Embryonic facial prominence (tissue), 1 donor: ENCODE results near the gene SDC3.

Experiments
- DNase-seq: peaks from one replicate; pipeline ENCODE4 v3.0.0-alpha.2; 2016; ENCODE audit errors: extremely low spot score

SDC3 gene

DNA sequence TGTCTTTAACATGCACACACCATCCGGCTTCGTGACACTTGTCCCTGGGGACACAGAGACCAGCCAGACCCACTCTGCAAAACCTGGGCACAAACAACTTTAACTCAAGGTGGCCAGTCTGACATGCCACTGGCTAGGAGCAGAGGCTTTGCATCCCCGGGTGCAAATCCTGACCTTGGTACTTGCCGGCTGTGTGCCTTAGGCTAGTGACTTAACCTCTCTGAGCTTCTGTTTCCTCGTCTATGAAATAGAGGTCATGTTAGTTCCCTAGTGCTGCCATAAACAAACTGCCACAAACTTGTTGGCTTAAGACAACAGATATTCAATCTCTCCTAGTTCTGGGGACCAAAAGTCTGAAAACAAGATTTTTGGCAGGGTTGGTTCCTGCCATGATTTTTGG, 60.4 kb downstream of the SDC3 start:
- DNase-seq = no peak

- DNase-seq = no peak
Observed at GRCh38 chr1:30847358-30847972, 61.1 kb downstream of the SDC3 start.

DNA sequence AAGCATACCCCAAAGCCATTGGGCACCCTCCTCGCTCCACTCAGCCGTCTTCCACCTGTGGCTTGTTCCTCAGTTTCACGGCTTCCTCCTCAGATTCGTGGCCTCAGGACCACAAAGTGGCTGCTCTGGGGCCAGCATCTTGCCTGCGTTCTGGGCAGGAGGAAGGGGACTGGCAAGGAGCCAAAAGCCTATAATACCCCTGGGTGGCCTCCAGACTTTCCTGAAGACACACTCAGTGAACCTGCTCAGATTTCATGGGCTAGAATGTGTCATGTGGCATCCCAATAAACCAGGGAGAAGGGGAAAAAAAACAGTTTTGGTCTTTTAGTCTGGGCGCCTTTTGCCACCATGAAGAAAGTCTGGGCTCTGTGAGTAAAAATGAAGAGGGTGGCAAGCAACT, 62.0 kb downstream of the SDC3 start:
- DNase-seq = no peak

GRCh38 chr1:30845904-30846290, 62.7 kb downstream of the SDC3 start:
- DNase-seq = no peak

DNA sequence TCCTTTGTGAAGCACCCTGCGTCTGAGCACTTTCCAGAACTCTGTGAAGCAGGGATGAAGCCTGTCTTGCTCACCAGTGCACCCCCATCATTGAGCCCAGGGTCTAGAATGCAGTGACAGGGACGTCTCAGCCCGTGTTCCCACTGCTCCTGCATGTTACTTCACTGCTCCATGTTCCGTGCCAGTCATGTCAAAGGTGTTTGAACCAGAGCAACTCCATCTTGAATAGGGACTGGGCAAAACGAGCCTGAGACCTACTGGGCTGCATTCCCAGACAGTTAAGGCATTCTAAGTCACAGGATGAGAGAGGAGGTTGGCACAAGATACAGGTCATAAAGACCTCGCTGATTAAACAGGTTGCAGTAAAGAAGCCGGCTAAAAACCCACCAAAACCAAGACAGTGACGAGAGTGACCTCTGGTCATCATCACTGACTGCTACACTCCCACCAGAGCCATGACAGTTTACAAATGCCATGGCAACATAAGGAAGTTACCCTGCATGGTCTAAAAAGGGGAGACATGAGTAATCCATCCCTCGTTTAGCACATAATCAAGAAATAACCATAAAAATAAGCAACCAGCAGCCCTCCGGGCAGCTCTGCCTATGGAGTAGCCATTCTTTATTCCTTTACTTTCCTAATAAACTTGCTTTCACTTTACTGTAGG, 63.2 kb downstream of the SDC3 start:
- no peak for DNase-seq

- DNase-seq = no peak
Observed at GRCh38 chr1:30844631-30845030, 63.9 kb downstream of the SDC3 start.

DNA sequence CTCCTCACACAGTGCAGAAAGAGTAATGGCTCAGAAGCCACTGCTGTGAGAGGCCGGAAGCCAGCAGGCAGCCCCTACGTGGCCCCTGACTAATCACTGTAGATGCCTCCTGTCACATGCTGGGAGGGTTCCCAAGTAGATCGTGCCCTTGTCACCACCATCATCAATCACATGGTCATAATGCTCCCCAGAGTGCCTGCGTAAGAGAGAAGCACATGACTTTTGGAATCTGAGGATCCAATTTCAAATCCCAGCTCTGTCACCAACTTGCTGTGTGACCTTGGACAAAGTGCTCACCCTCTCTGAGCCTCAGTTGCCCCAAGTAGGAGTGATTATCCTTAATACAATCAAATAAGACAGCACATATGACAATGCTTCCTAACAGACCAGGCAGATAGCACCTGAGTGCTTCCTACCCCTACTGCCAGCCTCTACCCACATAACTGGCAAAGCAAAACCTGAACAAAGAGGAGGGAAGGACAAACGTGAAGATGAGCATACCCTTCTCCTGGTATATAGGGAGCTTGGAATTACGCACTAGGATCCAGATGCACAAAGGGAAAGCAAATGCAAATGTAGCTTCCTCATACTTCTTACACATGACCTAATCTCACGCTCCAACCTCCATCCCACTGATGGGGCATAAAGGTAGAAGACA, 65.7 kb downstream of the SDC3 start:
- DNase-seq = no peak

- DNase-seq = no peak
Observed at GRCh38 chr1:30840904-30841598, 67.5 kb downstream of the SDC3 start.

GRCh38 chr1:30839827-30840359, 68.7 kb downstream of the SDC3 start:
- no peak for DNase-seq

DNA sequence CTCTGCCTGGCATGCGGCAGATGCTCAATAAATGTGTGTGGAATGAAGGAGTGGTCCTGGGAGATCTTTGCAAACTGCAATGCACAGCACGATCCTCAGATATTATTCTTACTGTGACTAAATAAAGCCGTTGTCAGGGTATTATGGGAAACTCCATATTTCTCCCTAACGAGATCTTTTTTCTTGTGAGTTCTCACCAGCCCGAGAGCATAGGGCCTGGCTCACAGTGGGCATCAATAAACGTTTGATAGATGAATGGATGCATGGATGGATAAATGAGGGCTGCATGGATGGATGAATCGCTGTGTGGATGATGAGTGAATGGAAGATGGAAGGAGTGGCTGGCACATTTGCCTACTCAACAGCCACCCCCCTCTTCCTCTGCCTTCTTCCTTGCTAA, 69.6 kb downstream of the SDC3 start:
- no peak for DNase-seq

GRCh38 chr1:30837653-30838052, 70.9 kb downstream of the SDC3 start:
- no peak for DNase-seq

DNA sequence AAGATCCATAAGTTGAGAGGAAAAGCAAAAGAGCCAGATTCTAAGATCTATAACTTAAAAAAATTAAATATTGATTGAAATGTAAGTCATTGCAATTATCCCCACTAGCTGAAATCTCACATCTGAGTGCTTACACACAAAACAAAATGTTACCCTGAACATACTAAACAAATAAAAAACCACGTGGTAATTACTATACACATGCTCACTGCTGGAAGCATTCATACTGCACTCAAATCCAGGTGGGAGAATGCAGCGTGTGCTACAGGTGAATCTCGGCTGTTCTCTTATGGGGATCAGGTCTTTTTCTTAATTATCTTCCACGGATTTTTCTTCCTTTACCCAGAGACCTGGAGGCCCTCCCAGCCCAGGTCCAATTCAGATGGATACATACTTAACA, 74.3 kb downstream of the SDC3 start:
- DNase-seq = no peak

DNA sequence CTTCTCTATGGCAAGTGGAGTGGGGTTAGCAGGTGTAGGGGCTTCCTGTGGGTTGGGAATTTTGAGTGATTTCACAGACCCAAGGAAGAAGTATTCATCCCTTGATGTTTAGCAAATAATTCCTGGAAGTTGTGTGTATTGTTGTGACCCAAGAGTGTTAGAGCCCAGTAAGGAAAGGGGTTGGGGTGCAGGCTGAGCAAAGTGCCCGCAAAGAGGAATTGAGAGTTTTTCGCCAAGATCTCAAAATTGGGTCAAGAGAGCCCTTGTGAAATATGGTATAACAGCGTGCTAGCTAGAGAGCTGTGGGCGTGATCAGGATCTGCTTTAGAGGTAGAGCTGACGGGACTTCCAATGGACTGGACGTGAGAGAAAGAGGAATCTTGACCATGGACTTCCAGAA, 78.0 kb downstream of the SDC3 start:
- DNase-seq = no peak

- DNase-seq = no peak
Observed at GRCh38 chr1:30829889-30830288, 78.7 kb downstream of the SDC3 start.

DNA sequence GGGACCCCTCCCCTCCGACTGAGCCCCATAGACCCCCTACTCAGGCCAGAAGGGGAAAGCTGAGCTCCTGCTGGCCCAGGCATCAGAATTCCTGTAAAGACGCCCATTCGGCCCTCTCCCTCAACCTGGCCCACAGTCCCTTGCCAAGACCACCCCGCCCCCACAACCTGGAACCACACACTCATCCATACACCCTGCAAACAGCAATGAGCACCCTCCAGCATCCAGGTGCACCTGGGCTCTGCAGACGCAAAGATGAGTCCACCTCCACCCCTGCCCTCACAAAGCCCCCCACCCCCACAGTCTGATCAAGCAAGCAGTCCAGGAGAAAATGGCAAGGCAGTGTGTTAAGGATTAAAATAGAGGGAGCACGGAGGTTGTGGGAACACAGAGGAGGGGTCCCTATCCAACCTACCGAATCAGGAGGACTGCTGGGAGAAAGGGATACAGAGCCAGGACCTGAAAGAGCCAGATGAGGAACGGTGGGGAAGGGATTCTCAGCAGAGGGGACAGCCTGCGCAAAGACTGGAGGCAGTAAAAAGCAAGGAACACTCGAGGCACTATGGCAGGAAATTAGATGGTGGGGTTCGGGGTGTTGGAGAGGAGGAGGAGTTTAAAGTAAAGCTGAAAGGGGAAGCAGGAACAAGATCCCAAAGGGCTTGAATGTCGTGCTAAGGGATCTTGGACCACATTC, 83.7 kb downstream of the SDC3 start:
- no peak for DNase-seq

DNA sequence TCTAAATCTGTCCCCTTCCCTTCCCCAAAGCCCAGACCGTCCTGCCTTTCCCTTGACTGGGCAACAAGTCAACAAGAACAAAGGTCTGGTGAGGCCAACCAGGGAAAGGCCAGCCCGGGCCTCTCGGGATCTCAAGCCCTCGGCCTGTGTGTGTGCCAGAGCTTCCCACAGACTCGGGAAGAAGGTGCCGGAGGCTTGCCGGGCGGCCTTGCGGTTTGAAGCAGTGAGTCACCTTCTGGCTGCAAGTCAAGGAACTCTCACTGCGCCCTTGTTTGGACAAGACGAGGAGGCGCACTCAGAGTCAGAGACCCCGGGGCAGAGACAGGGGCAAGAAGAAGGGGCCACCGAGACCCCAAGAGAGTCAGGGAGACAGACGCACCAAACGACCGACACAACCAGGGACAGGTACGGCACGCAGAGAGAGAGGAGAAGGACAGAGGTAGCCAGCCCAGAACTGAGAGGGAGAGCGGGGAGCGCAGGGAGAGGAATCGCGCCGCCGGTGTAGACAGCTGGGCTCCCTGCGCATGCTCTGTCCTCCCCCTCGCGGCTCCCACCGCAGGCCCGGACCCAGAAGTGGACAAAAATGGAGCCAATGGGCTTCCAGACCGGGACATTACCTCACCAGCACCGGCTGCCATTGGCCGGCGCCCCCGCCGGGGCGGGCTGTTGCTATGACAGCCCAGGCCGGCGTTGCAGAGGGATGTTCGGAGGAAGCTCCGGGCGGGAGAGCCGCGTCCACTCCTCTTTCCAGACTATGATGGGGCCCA, 84.4 kb downstream of the SDC3 start:
- DNase-seq = peak; percentile 95

DNA sequence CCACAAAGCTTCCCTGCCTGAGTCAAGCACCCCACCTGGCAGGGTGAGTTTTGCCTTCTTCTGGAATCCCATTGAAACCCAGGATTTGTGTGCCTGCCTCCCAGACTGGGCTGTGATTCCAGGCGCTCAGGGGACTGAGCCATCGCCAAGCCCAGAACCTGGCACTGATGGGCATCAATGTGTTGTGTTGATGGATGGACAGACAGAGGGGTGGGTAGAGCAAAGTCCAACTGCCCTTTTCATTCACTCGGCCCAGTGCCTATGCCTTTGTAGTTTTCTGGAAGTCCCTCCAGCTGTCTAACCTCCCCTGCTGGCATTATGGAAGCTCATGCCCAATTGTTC, 85.0 kb downstream of the SDC3 start:
- no peak for DNase-seq

GRCh38 chr1:30822966-30823581, 85.5 kb downstream of the SDC3 start:
- no peak for DNase-seq

- no peak for DNase-seq
Observed at GRCh38 chr1:30822006-30822405, 86.6 kb downstream of the SDC3 start.

GRCh38 chr1:30820299-30820698, 88.3 kb downstream of the SDC3 start:
- no peak for DNase-seq
